K562 (cell line): ENCODE data around the gene VWA2.

ENCODE experiments used
- JUND ChIP-seq, 2 experiments: IDR thresholded peaks; 2 replicates in 1 of 2; 3 replicates in 1 of 2; pipeline ENCODE4 v1.6.1; 2011; ENCODE audit warnings: borderline replicate concordance in 2 of 2, low read depth in 2 of 2, low read length in 2 of 2, improper control_type of control experiment in 1 of 2, missing biosample characterization in 1 of 2, missing genetic modification characterization in 1 of 2, missing genetic modification reagents in 1 of 2
- LCOR ChIP-seq: sonication (generic); formaldehyde crosslinking; IDR thresholded peaks from 2 replicates; pipeline ENCODE4 v1.8.0; 2022; ENCODE audit warnings: mild to moderate bottlenecking, missing genetic modification reagents
- PCBP2 ChIP-seq: fragments of 200-400 bp; formaldehyde crosslinking; IDR thresholded peaks from 2 replicates; pipeline ENCODE4 v1.6.1; 2018; ENCODE audit warnings: low read length, low read depth, mild to moderate bottlenecking, moderate library complexity; ENCODE audit not compliant: poor library complexity, severe bottlenecking
- ZNF3 ChIP-seq: fragments of 250-450 bp; sonication (Bioruptor Pico); IDR thresholded peaks from 2 replicates; pipeline ENCODE4 v1.5.0; 2021; ENCODE audit warnings: mild to moderate bottlenecking, moderate library complexity
- TF ChIP-seq, protein P1 (sequence below): sonication (generic); formaldehyde crosslinking; IDR thresholded peaks from 2 replicates; pipeline ENCODE4 v1.8.0; 2023; ENCODE audit warnings: mild to moderate bottlenecking, missing genetic modification reagents

DNA sequence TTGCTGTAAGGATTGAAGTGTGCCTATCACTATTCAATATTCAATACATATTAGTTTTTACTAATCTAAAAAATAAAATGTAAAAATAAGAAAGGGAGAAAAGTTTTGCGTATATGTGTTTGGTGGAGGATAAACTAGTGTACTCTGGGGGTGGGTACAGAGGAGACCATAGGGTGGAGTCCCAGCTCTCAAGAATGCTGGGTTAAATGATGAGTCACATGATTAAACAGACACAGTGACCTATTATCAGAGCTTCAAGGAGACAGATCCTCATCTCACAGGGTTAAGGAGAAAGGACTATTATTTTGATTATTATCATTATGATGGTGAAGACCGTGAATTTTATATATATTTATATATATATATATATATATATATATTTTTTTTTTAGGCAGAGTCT lies 87.7 kb downstream of the VWA2 start:
- no peak for TF ChIP-seq LCOR (CRISPR knock-in tag)
- no peak for TF ChIP-seq ZNF3 (CRISPR knock-in tag)
- TF ChIP-seq PCBP2, result no peak
- TF ChIP-seq, protein P1, sequence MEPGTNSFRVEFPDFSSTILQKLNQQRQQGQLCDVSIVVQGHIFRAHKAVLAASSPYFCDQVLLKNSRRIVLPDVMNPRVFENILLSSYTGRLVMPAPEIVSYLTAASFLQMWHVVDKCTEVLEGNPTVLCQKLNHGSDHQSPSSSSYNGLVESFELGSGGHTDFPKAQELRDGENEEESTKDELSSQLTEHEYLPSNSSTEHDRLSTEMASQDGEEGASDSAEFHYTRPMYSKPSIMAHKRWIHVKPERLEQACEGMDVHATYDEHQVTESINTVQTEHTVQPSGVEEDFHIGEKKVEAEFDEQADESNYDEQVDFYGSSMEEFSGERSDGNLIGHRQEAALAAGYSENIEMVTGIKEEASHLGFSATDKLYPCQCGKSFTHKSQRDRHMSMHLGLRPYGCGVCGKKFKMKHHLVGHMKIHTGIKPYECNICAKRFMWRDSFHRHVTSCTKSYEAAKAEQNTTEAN (CRISPR knock-in tag), result no peak
- TF ChIP-seq JUND (IDR thresholded peaks at IDR 0.05; ENCODE audit: borderline replicate concordance, low read depth, low read length), result no peak
- no peak for TF ChIP-seq JUND (tag; IDR thresholded peaks at IDR 0.05; ENCODE audit: borderline replicate concordance, low read depth, low read length)
